K562 (cell line): ENCODE results near the gene VWA7.
"Not testable (repeated sequence)": the region's sequence is repeated elsewhere in the genome, so short reads cannot be mapped to it uniquely, and the experiment has no call there.

Source experiments
- ELF1 ChIP-seq: fragments of 200-800 bp; sonication (Bioruptor generic); IDR thresholded peaks from 2 replicates; pipeline ENCODE4 v1.6.1; 2016; ENCODE audit warnings: missing genetic modification characterization, missing compliant biosample characterization
- JUND ChIP-seq, 2 experiments: IDR thresholded peaks; 2 replicates in 1 of 2; 3 replicates in 1 of 2; pipeline ENCODE4 v1.6.1; 2011; ENCODE audit warnings: borderline replicate concordance in 2 of 2, low read depth in 2 of 2, low read length in 2 of 2, improper control_type of control experiment in 1 of 2, missing biosample characterization in 1 of 2, missing genetic modification characterization in 1 of 2, missing genetic modification reagents in 1 of 2
- POLR2AphosphoS5 ChIP-seq: IDR thresholded peaks from 2 replicates; pipeline ENCODE4 v1.6.1; 2011; ENCODE audit warnings: mild to moderate bottlenecking, low read depth, low read length, moderate library complexity; ENCODE audit not compliant: control insufficient read depth, insufficient read depth
- SRF ChIP-seq, 2 experiments: fragments of 250-450, 450-650 bp in 1 of 2; sonication (Bioruptor Pico) in 1 of 2; sonication (generic) in 1 of 2; formaldehyde crosslinking; IDR thresholded peaks; 2 replicates each; pipeline versions ENCODE4 v1.5.0 to v1.5.1; 2020 to 2022; ENCODE audit warnings: mild to moderate bottlenecking in 1 of 2, missing genetic modification reagents in 1 of 2
- YY1 ChIP-seq, 3 experiments: IDR thresholded peaks; 2 replicates each; pipeline ENCODE4 v1.6.1; 2011; ENCODE audit warnings: low read length in 2 of 3, mild to moderate bottlenecking in 2 of 3, moderate library complexity in 2 of 3, borderline replicate concordance in 1 of 3, control low read depth in 1 of 3, low read depth in 1 of 3; ENCODE audit not compliant: insufficient read depth in 3 of 3, insufficient replicate concordance in 2 of 3, control insufficient read depth in 1 of 3, insufficient read length in 1 of 3; ENCODE audit errors: extremely low read depth in 1 of 3
- TF ChIP-seq, protein P1 (sequence below), 2 experiments: fragments of 450-650 bp; conservative IDR thresholded peaks; 2 replicates each; pipeline ENCODE4 v1.6.1; 2017; ENCODE audit warnings: mild to moderate bottlenecking in 2 of 2, moderate library complexity in 2 of 2
- TF ChIP-seq, protein P2 (sequence below): fragments of 450-650 bp; IDR thresholded peaks from 2 replicates; pipeline ENCODE4 v1.6.1; 2016; ENCODE audit warnings: low read depth

DNA sequence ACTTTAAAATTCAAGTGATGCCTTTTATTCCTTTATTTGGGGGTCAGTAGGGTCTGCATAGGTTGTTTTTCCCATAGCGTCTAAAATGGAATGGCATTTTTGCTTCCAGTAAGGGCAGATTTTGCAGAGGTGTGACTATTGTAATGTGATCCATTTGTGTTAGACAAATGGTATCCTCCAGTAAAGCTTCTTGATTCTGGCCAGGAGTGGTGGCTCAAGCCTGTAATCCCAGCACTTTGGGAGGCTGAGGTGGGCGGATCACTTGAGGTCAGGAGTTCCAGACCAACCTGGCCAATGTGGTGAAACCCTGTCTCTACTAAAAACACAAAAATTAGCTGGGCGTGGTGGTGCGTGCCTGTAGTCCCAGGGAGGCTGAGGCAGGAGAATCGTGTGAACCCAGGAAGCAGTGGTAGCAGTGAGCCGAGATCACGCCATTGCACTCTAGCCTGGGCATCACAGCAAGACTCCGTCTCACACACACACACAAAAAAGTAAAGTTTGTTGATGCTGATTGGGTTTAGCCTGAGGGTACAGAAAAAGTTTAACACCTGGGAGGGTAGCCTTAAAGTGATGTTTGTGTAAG, 40.9 kb upstream of the VWA7 start:
- TF ChIP-seq, protein P1, sequence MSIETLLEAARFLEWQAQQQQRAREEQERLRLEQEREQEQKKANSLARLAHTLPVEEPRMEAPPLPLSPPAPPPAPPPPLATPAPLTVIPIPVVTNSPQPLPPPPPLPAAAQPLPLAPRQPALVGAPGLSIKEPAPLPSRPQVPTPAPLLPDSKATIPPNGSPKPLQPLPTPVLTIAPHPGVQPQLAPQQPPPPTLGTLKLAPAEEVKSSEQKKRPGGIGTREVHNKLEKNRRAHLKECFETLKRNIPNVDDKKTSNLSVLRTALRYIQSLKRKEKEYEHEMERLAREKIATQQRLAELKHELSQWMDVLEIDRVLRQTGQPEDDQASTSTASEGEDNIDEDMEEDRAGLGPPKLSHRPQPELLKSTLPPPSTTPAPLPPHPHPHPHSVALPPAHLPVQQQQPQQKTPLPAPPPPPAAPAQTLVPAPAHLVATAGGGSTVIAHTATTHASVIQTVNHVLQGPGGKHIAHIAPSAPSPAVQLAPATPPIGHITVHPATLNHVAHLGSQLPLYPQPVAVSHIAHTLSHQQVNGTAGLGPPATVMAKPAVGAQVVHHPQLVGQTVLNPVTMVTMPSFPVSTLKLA (conservative IDR thresholded peaks at IDR 0.05) = not testable (repeated sequence)
- TF ChIP-seq SRF (CRISPR knock-in tag; IDR thresholded peaks at IDR 0.05); POLR2AphosphoS5; ELF1 (tag); YY1 (IDR thresholded peaks at IDR 0.05; ENCODE audit: borderline replicate concordance in 1 of 3, control insufficient read depth in 1 of 3, extremely low read depth in 1 of 3, insufficient read depth in 3 of 3, insufficient read length in 1 of 3, insufficient replicate concordance in 2 of 3, low read depth in 1 of 3, low read length in 2 of 3); JUND (IDR thresholded peaks at IDR 0.05; ENCODE audit: borderline replicate concordance, low read depth, low read length); JUND (tag; IDR thresholded peaks at IDR 0.05; ENCODE audit: borderline replicate concordance, low read depth, low read length): not testable (repeated sequence)
- TF ChIP-seq, protein P2, sequence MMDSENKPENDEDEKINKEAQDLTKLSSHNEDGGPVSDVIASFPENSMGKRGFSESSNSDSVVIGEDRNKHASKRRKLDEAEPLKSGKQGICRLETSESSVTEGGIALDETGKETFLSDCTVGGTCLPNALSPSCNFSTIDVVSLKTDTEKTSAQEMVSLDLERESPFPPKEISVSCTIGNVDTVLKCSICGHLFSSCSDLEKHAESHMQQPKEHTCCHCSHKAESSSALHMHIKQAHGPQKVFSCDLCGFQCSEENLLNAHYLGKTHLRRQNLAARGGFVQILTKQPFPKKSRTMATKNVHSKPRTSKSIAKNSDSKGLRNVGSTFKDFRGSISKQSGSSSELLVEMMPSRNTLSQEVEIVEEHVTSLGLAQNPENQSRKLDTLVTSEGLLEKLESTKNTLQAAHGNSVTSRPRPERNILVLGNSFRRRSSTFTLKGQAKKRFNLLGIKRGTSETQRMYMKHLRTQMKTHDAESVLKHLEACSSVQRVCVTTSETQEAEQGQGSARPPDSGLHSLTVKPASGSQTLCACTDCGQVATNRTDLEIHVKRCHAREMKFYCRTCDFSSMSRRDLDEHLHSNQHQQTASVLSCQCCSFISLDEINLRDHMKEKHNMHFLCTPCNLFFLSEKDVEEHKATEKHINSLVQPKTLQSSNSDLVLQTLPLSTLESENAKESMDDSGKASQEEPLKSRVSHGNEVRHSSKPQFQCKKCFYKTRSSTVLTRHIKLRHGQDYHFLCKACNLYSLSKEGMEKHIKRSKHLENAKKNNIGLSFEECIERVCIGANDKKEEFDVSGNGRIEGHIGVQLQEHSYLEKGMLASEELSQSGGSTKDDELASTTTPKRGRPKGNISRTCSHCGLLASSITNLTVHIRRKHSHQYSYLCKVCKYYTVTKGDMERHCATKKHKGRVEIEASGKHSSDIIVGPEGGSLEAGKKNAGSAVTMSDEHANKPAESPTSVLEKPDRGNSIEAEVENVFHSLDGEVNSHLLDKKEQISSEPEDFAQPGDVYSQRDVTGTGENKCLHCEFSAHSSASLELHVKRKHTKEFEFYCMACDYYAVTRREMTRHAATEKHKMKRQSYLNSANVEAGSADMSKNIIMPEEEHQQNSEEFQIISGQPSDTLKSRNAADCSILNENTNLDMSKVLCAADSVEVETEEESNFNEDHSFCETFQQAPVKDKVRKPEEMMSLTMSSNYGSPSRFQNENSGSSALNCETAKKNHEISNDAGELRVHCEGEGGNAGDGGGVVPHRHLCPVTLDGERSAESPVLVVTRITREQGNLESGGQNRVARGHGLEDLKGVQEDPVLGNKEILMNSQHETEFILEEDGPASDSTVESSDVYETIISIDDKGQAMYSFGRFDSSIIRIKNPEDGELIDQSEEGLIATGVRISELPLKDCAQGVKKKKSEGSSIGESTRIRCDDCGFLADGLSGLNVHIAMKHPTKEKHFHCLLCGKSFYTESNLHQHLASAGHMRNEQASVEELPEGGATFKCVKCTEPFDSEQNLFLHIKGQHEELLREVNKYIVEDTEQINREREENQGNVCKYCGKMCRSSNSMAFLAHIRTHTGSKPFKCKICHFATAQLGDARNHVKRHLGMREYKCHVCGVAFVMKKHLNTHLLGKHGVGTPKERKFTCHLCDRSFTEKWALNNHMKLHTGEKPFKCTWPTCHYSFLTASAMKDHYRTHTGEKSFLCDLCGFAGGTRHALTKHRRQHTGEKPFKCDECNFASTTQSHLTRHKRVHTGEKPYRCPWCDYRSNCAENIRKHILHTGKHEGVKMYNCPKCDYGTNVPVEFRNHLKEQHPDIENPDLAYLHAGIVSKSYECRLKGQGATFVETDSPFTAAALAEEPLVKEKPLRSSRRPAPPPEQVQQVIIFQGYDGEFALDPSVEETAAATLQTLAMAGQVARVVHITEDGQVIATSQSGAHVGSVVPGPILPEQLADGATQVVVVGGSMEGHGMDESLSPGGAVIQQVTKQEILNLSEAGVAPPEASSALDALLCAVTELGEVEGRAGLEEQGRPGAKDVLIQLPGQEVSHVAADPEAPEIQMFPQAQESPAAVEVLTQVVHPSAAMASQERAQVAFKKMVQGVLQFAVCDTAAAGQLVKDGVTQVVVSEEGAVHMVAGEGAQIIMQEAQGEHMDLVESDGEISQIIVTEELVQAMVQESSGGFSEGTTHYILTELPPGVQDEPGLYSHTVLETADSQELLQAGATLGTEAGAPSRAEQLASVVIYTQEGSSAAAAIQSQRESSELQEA = not testable (repeated sequence)
